H1 (cell line): ENCODE measurements around the gene PPM1L. TPM values are rescaled to one million over a fixed set of nuclear protein-coding genes. Genes with fewer than 3 reads are reported as not detected.

Source experiments
- CBX5 ChIP-seq: fragments of 300-800, 300-1000 bp; sonication (generic); IDR thresholded peaks from 2 replicates; pipeline ENCODE4 v1.7.1; 2016; ENCODE audit warnings: antibody characterized with exemption, low read length, low read depth
- CBX8 ChIP-seq: fragments of 300-800, 300-1000 bp; sonication (generic); IDR thresholded peaks from 2 replicates; pipeline ENCODE4 v1.7.1; 2016; ENCODE audit warnings: low read depth, low read length, borderline replicate concordance
- CEBPB ChIP-seq: IDR thresholded peaks from 2 replicates; pipeline ENCODE4 v1.6.1; 2012; ENCODE audit warnings: low read depth, low read length
- EZH2 ChIP-seq: fragments of 200-600 bp; sonication (generic); IDR thresholded peaks from 2 replicates; pipeline ENCODE4 v1.7.1; 2012; ENCODE audit warnings: low read depth, mild to moderate bottlenecking, moderate library complexity, low read length, inconsistent platforms; ENCODE audit not compliant: severe bottlenecking
- KDM4A ChIP-seq: IDR thresholded peaks from one replicate; pipeline ENCODE4 v1.7.1; 2012; ENCODE audit warnings: low read depth, mild to moderate bottlenecking, moderate library complexity, low read length, inconsistent platforms; ENCODE audit not compliant: severe bottlenecking
- KDM5A ChIP-seq: fragments of 200-600 bp; IDR thresholded peaks from 2 replicates; pipeline ENCODE4 v1.7.1; 2012; ENCODE audit warnings: mild to moderate bottlenecking, low read length, inconsistent platforms, mixed read lengths
- MAX ChIP-seq: IDR thresholded peaks from 2 replicates; pipeline ENCODE4 v1.6.1; 2012; ENCODE audit warnings: inconsistent platforms
- NANOG ChIP-seq: IDR thresholded peaks from 2 replicates; pipeline ENCODE4 v1.6.1; 2011; ENCODE audit warnings: low read length, low read depth, mild to moderate bottlenecking, inconsistent platforms; ENCODE audit not compliant: insufficient read depth, poor library complexity, severe bottlenecking
- PHF8 ChIP-seq: fragments of 200-600 bp; sonication (generic); conservative IDR thresholded peaks from 2 replicates; pipeline ENCODE4 v1.7.1; 2012; ENCODE audit warnings: low read depth, mild to moderate bottlenecking, inconsistent platforms, low read length, moderate library complexity
- RBBP5 ChIP-seq: IDR thresholded peaks from 2 replicates; pipeline ENCODE4 v1.7.1; 2012; ENCODE audit warnings: low read depth, mild to moderate bottlenecking, inconsistent platforms, low read length, moderate library complexity, borderline replicate concordance
- RXRA ChIP-seq: IDR thresholded peaks from 2 replicates; pipeline ENCODE4 v1.6.1; 2011; ENCODE audit warnings: low read depth, mild to moderate bottlenecking, low read length, moderate library complexity; ENCODE audit not compliant: insufficient read depth
- SIRT6 ChIP-seq: IDR thresholded peaks from one replicate; pipeline ENCODE4 v1.7.1; 2012; ENCODE audit warnings: low read length, inconsistent platforms
- SP1 ChIP-seq: IDR thresholded peaks from 2 replicates; pipeline ENCODE4 v1.6.1; 2011; ENCODE audit warnings: low read depth, low read length
- TAF1 ChIP-seq: IDR thresholded peaks from 2 replicates; pipeline ENCODE4 v1.6.1; 2011; ENCODE audit warnings: mild to moderate bottlenecking, low read depth, low read length
- polyA plus RNA-seq, 7 experiments: library from polyadenylated mRNA; depleted of rRNA in 3 of 7; stranded (reverse) in 5 of 7; unstranded in 2 of 7; fragments of >200 nt in 5 of 7; fragments of 200-250 nt in 2 of 7; gene quantifications; 1 replicate in 5 of 7; 2 replicates in 1 of 7; 4 replicates in 1 of 7; pipeline versions ENCODE4 v1.2.1 to v1.2.3, GENCODE V29; 2011 to 2013; ENCODE audit warnings: missing spikeins in 2 of 7, mixed read lengths in 2 of 7
- total RNA-seq: library from RNA; stranded (reverse); fragmentation: NEBNext Ultra II Directional; extraction: Animal tissue kit (Norgen Biotek cat#: 25700); gene quantifications from 2 replicates; pipeline ENCODE4 v1.2.1, GENCODE V29; 2021

Gene PPM1L
- total and polyA plus RNA-seq, 2 of the 8 experiments (the other 6 are each of a cell fraction or from before 2014, with no cell fraction given) = 2.8 to 18.1 TPM

GRCh38 chr3:160757233-160758106 is 1.4 kb downstream of the PPM1L start (continued):
- TF ChIP-seq RXRA = no peak
- TF ChIP-seq TAF1 = peak; percentile 41; the same call in 1 of the 2 replicates
- peak; percentile 42; the same call in 1 of the 2 replicates for TF ChIP-seq RBBP5
- no peak for TF ChIP-seq CEBPB
- no peak for TF ChIP-seq KDM5A
- TF ChIP-seq KDM4A = peak; percentile 63
- TF ChIP-seq CBX8 = no peak
- TF ChIP-seq PHF8 = peak; percentile 27; the same call in 1 of the 2 replicates
- TF ChIP-seq SP1 = no peak
- TF ChIP-seq NANOG = no peak
- TF ChIP-seq MAX = 0 out of 2 replicates have a peak, but pooled peaks have one; percentile 35
- TF ChIP-seq CBX5 = no peak
- TF ChIP-seq EZH2 = no peak
- no peak for TF ChIP-seq SIRT6
